RWPE2 (cell line): ENCODE results near the gene MYDGF.

Experiments used
- ATAC-seq: fragments of 200-7000 bp; cut with Tn5 transposase; 3 replicates; pipeline ENCODE4 v1.9.1; 2021; ENCODE audit warnings: low read depth
- DNase-seq: peaks from one replicate; pipeline ENCODE4 v3.0.0-alpha.2; 2020; ENCODE audit warnings: low spot score
- H3K27ac ChIP-seq: fragments of 450-650 bp; 2 replicates; pipeline ENCODE4 v1.5.1; 2017; ENCODE audit warnings: mild to moderate bottlenecking; ENCODE audit not compliant: poor library complexity, severe bottlenecking
- H3K27me3 ChIP-seq: fragments of 250-450 bp; sonication (Bioruptor Pico); 2 replicates; pipeline ENCODE4 v1.5.1; 2021; ENCODE audit warnings: mild to moderate bottlenecking, moderate library complexity; ENCODE audit not compliant: insufficient read depth, poor library complexity, severe bottlenecking
- H3K36me3 ChIP-seq: fragments of 250-450 bp; sonication (Bioruptor Pico); 2 replicates; pipeline ENCODE4 v1.5.1; 2020; ENCODE audit warnings: low read depth, mild to moderate bottlenecking, moderate library complexity
- H3K4me1 ChIP-seq: fragments of 250-450 bp; sonication (Bioruptor Pico); 2 replicates; pipeline ENCODE4 v1.5.1; 2021; ENCODE audit warnings: mild to moderate bottlenecking, moderate library complexity; ENCODE audit not compliant: insufficient read depth, poor library complexity, severe bottlenecking
- H3K4me3 ChIP-seq: fragments of 250-450 bp; sonication (Bioruptor Pico); 2 replicates; pipeline ENCODE4 v1.5.1; 2021; ENCODE audit warnings: mild to moderate bottlenecking, moderate library complexity; ENCODE audit not compliant: severe bottlenecking
- H3K9me3 ChIP-seq: fragments of 250-450 bp; sonication (Bioruptor Pico); 2 replicates; pipeline ENCODE4 v1.5.1; 2021; ENCODE audit warnings: mild to moderate bottlenecking, moderate library complexity; ENCODE audit not compliant: severe bottlenecking
- CTCF ChIP-seq: fragments of 450-650 bp; IDR thresholded peaks from one replicate; pipeline ENCODE4 v1.5.1; 2017; ENCODE audit warnings: mild to moderate bottlenecking, moderate library complexity; ENCODE audit not compliant: poor library complexity, severe bottlenecking

Gene MYDGF

GRCh38 chr19:4647676-4648644 lies 22.2 kb downstream of the MYDGF start:
- H3K4me3 ChIP-seq: no peak overlapping the region
- ATAC-seq (no peak), DNase-seq (no peak)

GRCh38 chr19:4645718-4646117 lies 24.4 kb downstream of the MYDGF start:
- no peak for ATAC-seq
- Histone ChIP-seq H3K9me3 (no peaks in the 10 kb centered on the region), H3K27ac (no peak overlapping the region), H3K27me3 (no peaks in the 10 kb centered on the region), H3K4me1 (no peaks in the 10 kb centered on the region), H3K4me3 (no peak overlapping the region), H3K36me3 (no peaks in the 10 kb centered on the region)
- no peak for TF ChIP-seq CTCF
- DNase-seq: no peak

More at GRCh38 chr19:4647676-4648644, 22.2 kb downstream of the MYDGF start:
- H3K4me1 ChIP-seq: no peaks in the 10 kb centered on the region
- no peak for TF ChIP-seq CTCF
- H3K27me3 ChIP-seq: no peaks in the 10 kb centered on the region
- no peaks in the 10 kb centered on the region for H3K36me3 ChIP-seq
- no peaks in the 10 kb centered on the region for H3K9me3 ChIP-seq
- no peak overlapping the region for H3K27ac ChIP-seq

- no peaks in the 10 kb centered on the region for H3K4me1 ChIP-seq
- no peaks in the 10 kb centered on the region for H3K9me3 ChIP-seq
- no peak overlapping the region for H3K4me3 ChIP-seq
- no peak overlapping the region for H3K27ac ChIP-seq
- no peaks in the 10 kb centered on the region for H3K27me3 ChIP-seq
- ATAC-seq (no peak), DNase-seq (no peak)
- no peak for TF ChIP-seq CTCF
- H3K36me3 ChIP-seq: no peaks in the 10 kb centered on the region
Measured at GRCh38 chr19:4642625-4643024, 27.5 kb downstream of the MYDGF start.

GRCh38 chr19:4641132-4641531 lies 29.0 kb downstream of the MYDGF start:
- Histone ChIP-seq H3K4me3 (no peak overlapping the region), H3K27ac (no peak overlapping the region), H3K9me3 (no peaks in the 10 kb centered on the region), H3K36me3 (no peaks in the 10 kb centered on the region), H3K27me3 (no peaks in the 10 kb centered on the region), H3K4me1 (no peaks in the 10 kb centered on the region)
- ATAC-seq (no peak; the same call in 2 of the 3 replicates), DNase-seq (no peak)
- TF ChIP-seq CTCF: no peak
